GM18505 (cell line): Measurements from ENCODE around the gene RIN3.
"Not testable (repeated sequence)": the region's sequence is repeated elsewhere in the genome, so short reads cannot be mapped to it uniquely, and the experiment has no call there.

Experiments
- ATAC-seq: cut with Tn5 transposase; IDR thresholded peaks from one replicate; pipeline ENCODE4 v1.9.1; 2021; ENCODE audit not compliant: unreplicated experiment
- POLR2A ChIP-seq: IDR thresholded peaks from 4 replicates; pipeline ENCODE4 v1.6.1; 2011; ENCODE audit warnings: borderline replicate concordance; ENCODE audit not compliant: insufficient read depth, insufficient read length; ENCODE audit errors: extremely low read depth

Gene RIN3

GRCh38 chr14:92534932-92535643 lies 21.5 kb downstream of the RIN3 start:
- no peak for TF ChIP-seq POLR2A
- ATAC-seq: no peak

GRCh38 chr14:92536231-92536630 lies 22.6 kb downstream of the RIN3 start:
- ATAC-seq: not testable (repeated sequence)

- peak; percentile 51 for ATAC-seq
- no peak for TF ChIP-seq POLR2A
These were observed 24.9 kb downstream of the RIN3 start for GRCh38 chr14:92538412-92538985.

- no peak for TF ChIP-seq POLR2A
- ATAC-seq: no peak
These were observed 25.8 kb downstream of the RIN3 start for GRCh38 chr14:92539419-92539818.

GRCh38 chr14:92539875-92540274 lies 26.3 kb downstream of the RIN3 start:
- ATAC-seq: no peak
- no peak for TF ChIP-seq POLR2A

- ATAC-seq: no peak
- no peak for TF ChIP-seq POLR2A
These were observed 27.0 kb downstream of the RIN3 start for GRCh38 chr14:92540472-92541048.

- no peak for ATAC-seq
- no peak for TF ChIP-seq POLR2A
These were observed 29.4 kb downstream of the RIN3 start for GRCh38 chr14:92542766-92543554.

GRCh38 chr14:92544051-92544720 lies 30.6 kb downstream of the RIN3 start:
- TF ChIP-seq POLR2A: no peak
- no peak for ATAC-seq

GRCh38 chr14:92546347-92547053 lies 32.9 kb downstream of the RIN3 start:
- no peak for ATAC-seq
- no peak for TF ChIP-seq POLR2A

GRCh38 chr14:92549105-92549858 lies 35.7 kb downstream of the RIN3 start:
- ATAC-seq: no peak
- no peak for TF ChIP-seq POLR2A

- ATAC-seq: no peak
- no peak for TF ChIP-seq POLR2A
These were observed 36.3 kb downstream of the RIN3 start for GRCh38 chr14:92549859-92550230.
